IMR-90 (cell line): ENCODE measurements around the gene USP47. TPM values are rescaled to one million over a fixed set of nuclear protein-coding genes. Genes with fewer than 3 reads are reported as not detected.

Experiments used
- ATAC-seq: fragments of 200-7000 bp; cut with Tn5 transposase; 2 replicates; pipeline ENCODE4 v1.9.1; 2020; ENCODE audit warnings: low read depth, mild to moderate bottlenecking, moderate library complexity
- BruUV-seq: library from RNA; stranded (reverse); fragments of 400-500 nt; replicated peaks from 2 replicates; lab custom pipeline; 2021; lab: Mats Ljungman, UMichigan
- CTCF ChIA-PET: fragments of 300-600 bp; formaldehyde crosslinking; extraction: SDS; loops from one replicate; lab custom pipeline; 2021; ENCODE audit warnings: antibody characterized with exemption; lab: Yijun Ruan, JAX
- POLR2A ChIA-PET: fragments of 300-600 bp; sonication (Branson Sonifier 250); formaldehyde crosslinking; loops from one replicate; lab custom pipeline; 2022; ENCODE audit warnings: antibody characterized with exemption; ENCODE audit not compliant: unreplicated experiment; lab: Charles Lee
- DNase-seq: peaks from one replicate; pipeline ENCODE4 v3.0.0; 2013
- H2AFZ ChIP-seq: replicated peaks from 2 replicates; pipeline ENCODE3; 2013; ENCODE audit warnings: low read length, mild to moderate bottlenecking; ENCODE audit not compliant: poor library complexity
- H2AK5ac ChIP-seq: 2 replicates; pipeline ENCODE4 v1.6.1; 2013; ENCODE audit warnings: low read depth, low read length, inconsistent platforms
- H2AK9ac ChIP-seq: replicated peaks from 2 replicates; pipeline ENCODE3; 2013; ENCODE audit warnings: mild to moderate bottlenecking, low read depth, low read length, moderate library complexity; ENCODE audit not compliant: poor library complexity
- H2BK120ac ChIP-seq: 2 replicates; pipeline ENCODE4 v1.6.1; 2013; ENCODE audit warnings: low read depth, low read length, inconsistent platforms
- H2BK15ac ChIP-seq: 3 replicates; pipeline ENCODE4 v1.6.1; 2013; ENCODE audit warnings: low read depth, low read length, inconsistent platforms
- H2BK20ac ChIP-seq: 2 replicates; pipeline ENCODE4 v1.6.1; 2013; ENCODE audit warnings: low read depth, mild to moderate bottlenecking, inconsistent platforms, low read length, moderate library complexity
- H2BK5ac ChIP-seq: 2 replicates; pipeline ENCODE4 v1.6.1; 2013; ENCODE audit warnings: mild to moderate bottlenecking, low read depth, low read length, inconsistent platforms; ENCODE audit not compliant: poor library complexity, severe bottlenecking
- H3K14ac ChIP-seq: replicated peaks from 2 replicates; pipeline ENCODE4 v1.6.1; 2013; ENCODE audit warnings: low read depth, low read length, inconsistent platforms
- H3K18ac ChIP-seq: 2 replicates; pipeline ENCODE4 v1.6.1; 2013; ENCODE audit warnings: low read depth, low read length, control low read depth
- H3K23ac ChIP-seq: 2 replicates; pipeline ENCODE4 v1.6.1; 2013; ENCODE audit warnings: low read depth, low read length, inconsistent platforms
- H3K27ac ChIP-seq: 2 replicates; pipeline ENCODE4 v1.5.1; 2013; ENCODE audit warnings: mild to moderate bottlenecking, control low read depth, low read length; ENCODE audit not compliant: insufficient read depth
- H3K27me3 ChIP-seq: 2 replicates; pipeline ENCODE4 v1.6.1; 2013; ENCODE audit warnings: low read length; ENCODE audit not compliant: control insufficient read depth, insufficient read depth
- H3K36me3 ChIP-seq: 2 replicates; pipeline ENCODE4 v1.6.1; 2013; ENCODE audit warnings: low read length, mixed read lengths; ENCODE audit not compliant: control insufficient read depth, insufficient read depth
- H3K4ac ChIP-seq: 2 replicates; pipeline ENCODE4 v1.6.1; 2013; ENCODE audit warnings: low read depth, low read length, inconsistent platforms
- H3K4me1 ChIP-seq: 2 replicates; pipeline ENCODE4 v1.6.1; 2013; ENCODE audit warnings: low read length, mixed read lengths; ENCODE audit not compliant: control insufficient read depth, insufficient read depth
- H3K4me2 ChIP-seq: 2 replicates; pipeline ENCODE4 v1.6.1; 2013; ENCODE audit warnings: low read depth, mild to moderate bottlenecking, control low read depth, low read length, moderate library complexity
- H3K4me3 ChIP-seq: 2 replicates; pipeline ENCODE4 v1.5.1; 2013; ENCODE audit warnings: low read depth, mild to moderate bottlenecking, control low read depth, low read length, moderate library complexity; ENCODE audit not compliant: insufficient read depth
- H3K56ac ChIP-seq: 2 replicates; pipeline ENCODE4 v1.6.1; 2013; ENCODE audit warnings: low read length, inconsistent platforms; ENCODE audit not compliant: insufficient read depth; ENCODE audit errors: extremely low read depth
- H3K79me1 ChIP-seq, 2 experiments: 2 replicates each; pipeline ENCODE4 v1.6.1; 2013; ENCODE audit warnings: low read length in 2 of 2, inconsistent platforms in 1 of 2, low read depth in 1 of 2
- H3K9ac ChIP-seq: 2 replicates; pipeline ENCODE4 v1.6.1; 2013; ENCODE audit warnings: low read depth, low read length, control low read depth
- H3K9me1 ChIP-seq: 2 replicates; pipeline ENCODE4 v1.6.1; 2013; ENCODE audit warnings: low read length, inconsistent platforms; ENCODE audit not compliant: insufficient read depth
- H3K9me3 ChIP-seq: 2 replicates; pipeline ENCODE4 v1.6.1; 2013; ENCODE audit warnings: low read length; ENCODE audit not compliant: control insufficient read depth, insufficient read depth
- H4K20me1 ChIP-seq: 2 replicates; pipeline ENCODE4 v1.6.1; 2013; ENCODE audit warnings: low read length, inconsistent platforms; ENCODE audit not compliant: insufficient read depth
- H4K5ac ChIP-seq: 2 replicates; pipeline ENCODE4 v1.6.1; 2013; ENCODE audit warnings: mild to moderate bottlenecking, low read depth, low read length, control low read depth
- H4K8ac ChIP-seq, 2 experiments: 2 replicates each; pipeline ENCODE4 v1.6.1; 2013; ENCODE audit warnings: low read depth in 2 of 2, low read length in 2 of 2, control low read depth in 1 of 2, inconsistent platforms in 1 of 2
- H4K91ac ChIP-seq: 2 replicates; pipeline ENCODE4 v1.6.1; 2013; ENCODE audit warnings: low read depth, low read length, inconsistent platforms; ENCODE audit not compliant: insufficient read depth
- BHLHE40 ChIP-seq: fragments of 150-350 bp; IDR thresholded peaks from 2 replicates; pipeline ENCODE4 v1.6.1; 2016; ENCODE audit warnings: mild to moderate bottlenecking, low read depth, low read length
- CEBPB ChIP-seq: IDR thresholded peaks from 2 replicates; pipeline ENCODE4 v1.6.1; 2012; ENCODE audit warnings: low read depth, low read length, improper control_type of control experiment
- CHD1 ChIP-seq: IDR thresholded peaks from 2 replicates; pipeline ENCODE4 v1.6.1; 2012; ENCODE audit warnings: low read depth, low read length, improper control_type of control experiment
- FOS ChIP-seq: fragments of 150-350 bp; IDR thresholded peaks from 2 replicates; pipeline ENCODE4 v1.6.1; 2016; ENCODE audit warnings: low read depth, low read length
- MAFK ChIP-seq: IDR thresholded peaks from 2 replicates; pipeline ENCODE4 v1.6.1; 2012; ENCODE audit warnings: low read depth, low read length, improper control_type of control experiment
- NFE2L2 ChIP-seq: fragments of 150-350 bp; IDR thresholded peaks from 2 replicates; pipeline ENCODE4 v1.6.1; 2016; ENCODE audit warnings: low read depth, mild to moderate bottlenecking, low read length
- POLR2A ChIP-seq: IDR thresholded peaks from 2 replicates; pipeline ENCODE4 v1.6.1; 2012; ENCODE audit warnings: mild to moderate bottlenecking, low read depth, low read length
- RAD21 ChIP-seq: IDR thresholded peaks from 2 replicates; pipeline ENCODE4 v1.6.1; 2012; ENCODE audit warnings: low read length, improper control_type of control experiment
- RCOR1 ChIP-seq: IDR thresholded peaks from 2 replicates; pipeline ENCODE4 v1.6.1; 2012; ENCODE audit warnings: mild to moderate bottlenecking, low read length, improper control_type of control experiment; ENCODE audit not compliant: insufficient replicate concordance
- WGBS, 2 experiments: methylation state at CpG; one replicate each; pipeline versions ENCODE4 v1.1.5 to v1.1.7; 2013; ENCODE audit warnings: missing lambda C conversion rate in 2 of 2; ENCODE audit not compliant: insufficient read length in 1 of 2; ENCODE audit errors: extremely low coverage in 2 of 2; 5-methylcytosine and 5-hydroxymethylcytosine counted together
- dilution Hi-C: fragments of 300-500 bp; cut with HindIII; formaldehyde crosslinking; loops from one replicate; pipeline ENCODE4 v1.14.3; 2018; ENCODE audit warnings: low sequenced_read_pairs; ENCODE audit not compliant: unreplicated experiment
- in situ Hi-C: fragments of 300-500 bp; cut with MboI; formaldehyde crosslinking; loops from 3 replicates; pipeline ENCODE4 v1.14.3; 2019; ENCODE audit warnings: low sequenced_read_pairs, inconsistent platforms, mixed read lengths
- intact Hi-C: fragments of 100-400 bp; cut with micrococcal nuclease; formaldehyde crosslinking; loops from 2 replicates; pipeline ENCODE4 v1.10.0; 2022
- polyA plus RNA-seq, 3 experiments: library from polyadenylated mRNA; depleted of rRNA; stranded (reverse); fragments of >200 nt; gene quantifications; 2 replicates each; pipeline ENCODE4 v1.2.3, GENCODE V29; 2012; ENCODE audit warnings: low replicate concordance in 1 of 3
- total RNA-seq: library from RNA; depleted of rRNA; stranded (reverse); fragments of >200 nt; gene quantifications from 2 replicates; pipeline ENCODE4 v1.2.3, GENCODE V29; 2012
- TF ChIP-seq, protein P1 (sequence below): fragments of 150-350 bp; IDR thresholded peaks from 2 replicates; pipeline ENCODE4 v1.6.1; 2016; ENCODE audit warnings: low read depth, mild to moderate bottlenecking, low read length, moderate library complexity, borderline replicate concordance
- TF ChIP-seq, protein P2 (sequence below): conservative IDR thresholded peaks from 2 replicates; pipeline ENCODE4 v1.5.1; 2012; ENCODE audit warnings: mild to moderate bottlenecking, low read depth, low read length, improper control_type of control experiment

USP47 gene
- total and polyA plus RNA-seq, 2 of the 4 experiments (the other 2 are of a cell fraction) = 15.0 to 110 TPM

DNA sequence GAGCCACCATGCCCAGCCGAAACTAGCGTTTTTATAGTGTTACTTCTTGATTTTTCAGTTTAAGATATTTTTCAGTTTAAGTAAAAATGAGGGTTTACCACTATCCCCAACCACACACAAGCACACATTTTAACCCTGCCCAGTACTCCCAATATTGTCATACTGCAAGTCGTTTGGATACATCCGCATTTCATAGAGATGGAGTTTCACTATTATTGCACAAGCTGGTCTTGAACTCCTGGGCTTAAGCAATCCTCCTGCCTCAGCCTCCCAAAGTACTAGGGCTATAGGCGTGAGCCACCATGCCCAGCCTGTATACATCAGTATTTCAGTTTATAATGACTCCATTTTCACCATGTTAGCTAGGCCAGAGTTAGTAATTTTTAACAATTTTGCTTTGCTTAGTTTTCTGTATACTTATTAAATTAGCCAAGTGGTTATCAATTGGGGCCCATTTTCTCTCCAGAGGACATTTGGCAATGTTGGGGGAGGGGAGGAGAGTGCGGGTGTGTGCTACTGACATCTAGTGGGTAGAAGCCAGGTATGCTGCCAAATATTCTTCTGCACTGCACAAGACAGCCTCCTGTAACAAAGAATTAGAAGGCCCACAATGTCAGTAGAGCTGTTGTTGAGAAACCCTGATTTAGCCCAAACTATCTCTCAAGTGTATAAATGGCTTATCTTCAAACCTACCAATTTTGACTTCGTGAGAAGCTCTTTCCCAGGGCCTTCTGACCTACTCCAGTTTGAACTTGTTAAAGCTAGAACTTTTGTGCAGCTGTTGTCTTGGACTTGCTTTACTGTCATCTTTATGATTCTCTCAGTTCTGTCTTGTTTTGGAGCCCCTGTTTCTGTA is 7.3 kb downstream of the USP47 start (continued):
- TF ChIP-seq, protein P1, sequence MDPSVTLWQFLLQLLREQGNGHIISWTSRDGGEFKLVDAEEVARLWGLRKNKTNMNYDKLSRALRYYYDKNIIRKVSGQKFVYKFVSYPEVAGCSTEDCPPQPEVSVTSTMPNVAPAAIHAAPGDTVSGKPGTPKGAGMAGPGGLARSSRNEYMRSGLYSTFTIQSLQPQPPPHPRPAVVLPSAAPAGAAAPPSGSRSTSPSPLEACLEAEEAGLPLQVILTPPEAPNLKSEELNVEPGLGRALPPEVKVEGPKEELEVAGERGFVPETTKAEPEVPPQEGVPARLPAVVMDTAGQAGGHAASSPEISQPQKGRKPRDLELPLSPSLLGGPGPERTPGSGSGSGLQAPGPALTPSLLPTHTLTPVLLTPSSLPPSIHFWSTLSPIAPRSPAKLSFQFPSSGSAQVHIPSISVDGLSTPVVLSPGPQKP = no peak
- TF ChIP-seq POLR2A = no peak
- peak; percentile 36; the same call in 1 of the 2 replicates for TF ChIP-seq CEBPB

DNA sequence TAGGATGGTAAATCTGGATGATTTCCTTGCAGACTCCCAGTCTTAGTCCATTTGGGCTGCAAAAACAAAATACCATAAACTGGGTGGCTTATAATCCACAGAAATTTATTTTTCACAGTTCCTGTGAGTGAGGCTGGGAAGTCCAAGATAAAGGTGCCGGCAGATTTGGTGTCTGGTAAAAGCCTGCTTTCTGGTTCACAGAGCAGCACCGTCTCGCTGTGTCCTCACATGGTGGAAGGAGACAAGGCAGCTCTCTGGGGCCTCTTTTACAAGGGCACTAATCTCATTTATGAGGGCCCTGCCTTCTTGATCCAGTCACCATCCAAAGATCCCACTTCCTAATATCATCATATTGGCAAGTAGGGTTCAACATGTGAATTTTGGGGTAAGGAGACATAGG is 8.9 kb downstream of the USP47 start:
- no peak overlapping the region for H4K8ac ChIP-seq
- H3K9me3 ChIP-seq = no peaks in the 10 kb centered on the region
- in situ Hi-C loops (no loop called here), intact Hi-C loops (no loop called here), dilution Hi-C loops (no loop called here)
- DNase-seq (no peak), ATAC-seq (peak; percentile 13; the same call in 1 of the 2 replicates)
- no peak overlapping the region for H2AFZ ChIP-seq
- H2BK5ac ChIP-seq = no peak overlapping the region
- BruUV-seq = no TSS peak
- H3K4me2 ChIP-seq = peak overlapping the region; percentile 22; the same call in 1 of the 2 replicates
- no peak overlapping the region for H2BK15ac ChIP-seq
- H3K27me3 ChIP-seq = no peaks in the 10 kb centered on the region
- H4K5ac ChIP-seq = no peak overlapping the region
- WGBS, 2 experiments = no CpG with 5 or more reads among the region's 3 CpGs
- POLR2A ChIA-PET = no interaction called here
- H4K91ac ChIP-seq = no peak overlapping the region
- no peak overlapping the region for H2BK120ac ChIP-seq
- peaks cover 6 to 51% of the 10 kb centered on the region in 2 experiments; a peak in 3 of 4 replicates for H3K79me1 ChIP-seq
- no peak overlapping the region for H3K56ac ChIP-seq
- H3K27ac ChIP-seq = no peak overlapping the region
- H2AK5ac ChIP-seq = no peak overlapping the region
- CTCF ChIA-PET = no interaction called here
- H3K4me1 ChIP-seq = peaks cover 11% of the 10 kb centered on the region
- no peak overlapping the region; the same call in 1 of the 2 replicates for H3K23ac ChIP-seq
- H3K18ac ChIP-seq = 0 out of 2 replicates have a peak overlapping the region, but pooled peaks have one; percentile 3
- H3K4me3 ChIP-seq = no peak overlapping the region
- peaks cover 17% of the 10 kb centered on the region; the same call in 1 of the 2 replicates for H3K9me1 ChIP-seq
- no peak overlapping the region for H2BK20ac ChIP-seq
- H3K36me3 ChIP-seq = no peaks in the 10 kb centered on the region
- no peak overlapping the region for H3K14ac ChIP-seq
- H3K9ac ChIP-seq = no peak overlapping the region
- peak overlapping the region; percentile 10 for H2AK9ac ChIP-seq
- H4K20me1 ChIP-seq = peaks cover 75% of the 10 kb centered on the region
- no peak overlapping the region for H3K4ac ChIP-seq
- TF ChIP-seq MAFK (no peak), CEBPB (no peak), BHLHE40 (no peak), POLR2A (no peak), RAD21 (no peak), NFE2L2 (no peak), FOS (no peak), CHD1 (no peak), RCOR1 (no peak)
- TF ChIP-seq, protein P2, sequence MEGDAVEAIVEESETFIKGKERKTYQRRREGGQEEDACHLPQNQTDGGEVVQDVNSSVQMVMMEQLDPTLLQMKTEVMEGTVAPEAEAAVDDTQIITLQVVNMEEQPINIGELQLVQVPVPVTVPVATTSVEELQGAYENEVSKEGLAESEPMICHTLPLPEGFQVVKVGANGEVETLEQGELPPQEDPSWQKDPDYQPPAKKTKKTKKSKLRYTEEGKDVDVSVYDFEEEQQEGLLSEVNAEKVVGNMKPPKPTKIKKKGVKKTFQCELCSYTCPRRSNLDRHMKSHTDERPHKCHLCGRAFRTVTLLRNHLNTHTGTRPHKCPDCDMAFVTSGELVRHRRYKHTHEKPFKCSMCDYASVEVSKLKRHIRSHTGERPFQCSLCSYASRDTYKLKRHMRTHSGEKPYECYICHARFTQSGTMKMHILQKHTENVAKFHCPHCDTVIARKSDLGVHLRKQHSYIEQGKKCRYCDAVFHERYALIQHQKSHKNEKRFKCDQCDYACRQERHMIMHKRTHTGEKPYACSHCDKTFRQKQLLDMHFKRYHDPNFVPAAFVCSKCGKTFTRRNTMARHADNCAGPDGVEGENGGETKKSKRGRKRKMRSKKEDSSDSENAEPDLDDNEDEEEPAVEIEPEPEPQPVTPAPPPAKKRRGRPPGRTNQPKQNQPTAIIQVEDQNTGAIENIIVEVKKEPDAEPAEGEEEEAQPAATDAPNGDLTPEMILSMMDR = no peak
- TF ChIP-seq, protein P1 = no peak
